ENCODE data around the gene JADE2. TPM values are rescaled to one million over a fixed set of nuclear protein-coding genes. Genes with fewer than 3 reads are reported as not detected.
"Not testable (repeated sequence)": the region's sequence is repeated elsewhere in the genome, so short reads cannot be mapped to it uniquely, and the experiment has no call there.

The JADE2 gene
- total RNA-seq, 1 donor, result 74.1 TPM

GRCh38 chr5:134580001-134580460, 54.6 kb downstream of the JADE2 start:
- DNase-seq (ENCODE audit: low read depth in 2 of 3, low spot score in 2 of 3), result no peak

- DNase-seq (ENCODE audit: low read depth in 2 of 3, low spot score in 2 of 3), result no peak
Measured at GRCh38 chr5:134581241-134581981, 55.9 kb downstream of the JADE2 start.

GRCh38 chr5:134582281-134582680, 56.8 kb downstream of the JADE2 start:
- no peak for DNase-seq (ENCODE audit: low read depth in 2 of 3, low spot score in 2 of 3)

GRCh38 chr5:134582941-134583340, 57.5 kb downstream of the JADE2 start:
- DNase-seq (ENCODE audit: low read depth in 2 of 3, low spot score in 2 of 3), result no peak

- DNase-seq (ENCODE audit: low read depth in 2 of 3, low spot score in 2 of 3), result no peak
Measured at GRCh38 chr5:134583766-134584165, 58.3 kb downstream of the JADE2 start.

GRCh38 chr5:134584662-134585061, 59.2 kb downstream of the JADE2 start:
- no peak for DNase-seq (ENCODE audit: low read depth in 2 of 3, low spot score in 2 of 3)

- DNase-seq (ENCODE audit: low read depth in 2 of 3, low spot score in 2 of 3), result no peak
Measured at GRCh38 chr5:134585966-134586365, 60.5 kb downstream of the JADE2 start.

GRCh38 chr5:134586866-134587524, 61.5 kb downstream of the JADE2 start:
- peak; percentile 44 to 93 (median 87) for DNase-seq (ENCODE audit: low read depth in 2 of 3, low spot score in 2 of 3)

GRCh38 chr5:134590992-134591659, 65.7 kb downstream of the JADE2 start:
- DNase-seq (ENCODE audit: low read depth in 2 of 3, low spot score in 2 of 3), result no peak

GRCh38 chr5:134592141-134592746, 66.8 kb downstream of the JADE2 start:
- DNase-seq (ENCODE audit: low read depth in 2 of 3, low spot score in 2 of 3), result no peak

GRCh38 chr5:134594336-134594735, 68.9 kb downstream of the JADE2 start:
- DNase-seq (ENCODE audit: low read depth in 2 of 3, low spot score in 2 of 3), result no peak

GRCh38 chr5:134594797-134595457, 69.5 kb downstream of the JADE2 start:
- peak in 2 of 3 donors; percentile 22 to 78 for DNase-seq (ENCODE audit: low read depth in 2 of 3, low spot score in 2 of 3)

GRCh38 chr5:134595458-134595838, 70.0 kb downstream of the JADE2 start:
- DNase-seq (ENCODE audit: low read depth in 2 of 3, low spot score in 2 of 3), result peak in 1 of 3 donors; percentile 21

GRCh38 chr5:134599820-134600219, 74.3 kb downstream of the JADE2 start:
- DNase-seq (ENCODE audit: low read depth in 2 of 3, low spot score in 2 of 3), result not testable (repeated sequence)

- DNase-seq (ENCODE audit: low read depth in 2 of 3, low spot score in 2 of 3), result no peak
Measured at GRCh38 chr5:134600600-134600999, 75.1 kb downstream of the JADE2 start.

GRCh38 chr5:134603059-134603458, 77.6 kb downstream of the JADE2 start:
- DNase-seq (ENCODE audit: low read depth in 2 of 3, low spot score in 2 of 3), result no peak

GRCh38 chr5:134604908-134605307, 79.4 kb downstream of the JADE2 start:
- no peak for DNase-seq (ENCODE audit: low read depth in 2 of 3, low spot score in 2 of 3)

- no peak for DNase-seq (ENCODE audit: low read depth in 2 of 3, low spot score in 2 of 3)
Measured at GRCh38 chr5:134606726-134607125, 81.3 kb downstream of the JADE2 start.

- DNase-seq (ENCODE audit: low read depth in 2 of 3, low spot score in 2 of 3), result no peak
Measured at GRCh38 chr5:134608555-134608954, 83.1 kb downstream of the JADE2 start.

GRCh38 chr5:134609232-134609851, 83.9 kb downstream of the JADE2 start:
- DNase-seq (ENCODE audit: low read depth in 2 of 3, low spot score in 2 of 3), result no peak

All from hematopoietic multipotent progenitor cell (in vitro differentiated cells).